Testis (tissue), 2 donors: ENCODE measurements around the gene GATB.

ENCODE experiments used
- POLR2A ChIP-seq: fragments of 450-650 bp; IDR thresholded peaks from one replicate; pipeline ENCODE4 v1.6.1; 2017; ENCODE audit warnings: antibody characterized with exemption, mild to moderate bottlenecking, moderate library complexity
- TF ChIP-seq, protein P1 (sequence below), 3 experiments: fragments of 450-650 bp in 2 of 3; fragments of 200-600 bp in 1 of 3; sonication (generic) in 1 of 3; IDR thresholded peaks; one replicate each; pipeline ENCODE4 v1.5.1; 2016 to 2019; ENCODE audit warnings: antibody characterized with exemption in 3 of 3, mild to moderate bottlenecking in 2 of 3, moderate library complexity in 1 of 3

DNA sequence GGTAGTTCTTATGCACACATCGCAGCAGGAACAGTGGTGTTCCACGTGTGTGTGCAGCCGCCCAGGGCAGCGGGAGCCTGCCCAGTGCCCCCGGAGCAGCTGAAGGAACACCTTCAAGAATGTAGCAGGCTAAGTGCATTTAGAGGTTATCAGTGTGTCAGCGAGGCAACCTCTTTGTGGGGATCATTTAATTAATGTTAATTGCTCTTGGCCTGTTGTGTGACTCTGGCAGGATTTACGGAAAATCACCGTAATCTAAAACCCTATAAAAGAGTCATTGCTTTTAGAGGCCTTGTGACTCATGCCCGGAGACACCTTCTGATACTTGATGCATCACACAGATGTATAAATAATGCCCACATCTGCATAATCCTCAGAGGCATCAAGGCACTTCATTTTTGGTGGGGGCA is 47.3 kb upstream of the GATB start:
- TF ChIP-seq, protein P1, sequence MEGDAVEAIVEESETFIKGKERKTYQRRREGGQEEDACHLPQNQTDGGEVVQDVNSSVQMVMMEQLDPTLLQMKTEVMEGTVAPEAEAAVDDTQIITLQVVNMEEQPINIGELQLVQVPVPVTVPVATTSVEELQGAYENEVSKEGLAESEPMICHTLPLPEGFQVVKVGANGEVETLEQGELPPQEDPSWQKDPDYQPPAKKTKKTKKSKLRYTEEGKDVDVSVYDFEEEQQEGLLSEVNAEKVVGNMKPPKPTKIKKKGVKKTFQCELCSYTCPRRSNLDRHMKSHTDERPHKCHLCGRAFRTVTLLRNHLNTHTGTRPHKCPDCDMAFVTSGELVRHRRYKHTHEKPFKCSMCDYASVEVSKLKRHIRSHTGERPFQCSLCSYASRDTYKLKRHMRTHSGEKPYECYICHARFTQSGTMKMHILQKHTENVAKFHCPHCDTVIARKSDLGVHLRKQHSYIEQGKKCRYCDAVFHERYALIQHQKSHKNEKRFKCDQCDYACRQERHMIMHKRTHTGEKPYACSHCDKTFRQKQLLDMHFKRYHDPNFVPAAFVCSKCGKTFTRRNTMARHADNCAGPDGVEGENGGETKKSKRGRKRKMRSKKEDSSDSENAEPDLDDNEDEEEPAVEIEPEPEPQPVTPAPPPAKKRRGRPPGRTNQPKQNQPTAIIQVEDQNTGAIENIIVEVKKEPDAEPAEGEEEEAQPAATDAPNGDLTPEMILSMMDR (IDR thresholded peaks at IDR 0.05), result no peak
- TF ChIP-seq POLR2A, result no peak
